ENCODE measurements around the gene MPHOSPH9. TPM values are rescaled to one million over a fixed set of nuclear protein-coding genes. Genes with fewer than 3 reads are reported as not detected.

Gene MPHOSPH9
- total RNA-seq, 1 donor from 2014 or later, result 21.8 TPM

DNA sequence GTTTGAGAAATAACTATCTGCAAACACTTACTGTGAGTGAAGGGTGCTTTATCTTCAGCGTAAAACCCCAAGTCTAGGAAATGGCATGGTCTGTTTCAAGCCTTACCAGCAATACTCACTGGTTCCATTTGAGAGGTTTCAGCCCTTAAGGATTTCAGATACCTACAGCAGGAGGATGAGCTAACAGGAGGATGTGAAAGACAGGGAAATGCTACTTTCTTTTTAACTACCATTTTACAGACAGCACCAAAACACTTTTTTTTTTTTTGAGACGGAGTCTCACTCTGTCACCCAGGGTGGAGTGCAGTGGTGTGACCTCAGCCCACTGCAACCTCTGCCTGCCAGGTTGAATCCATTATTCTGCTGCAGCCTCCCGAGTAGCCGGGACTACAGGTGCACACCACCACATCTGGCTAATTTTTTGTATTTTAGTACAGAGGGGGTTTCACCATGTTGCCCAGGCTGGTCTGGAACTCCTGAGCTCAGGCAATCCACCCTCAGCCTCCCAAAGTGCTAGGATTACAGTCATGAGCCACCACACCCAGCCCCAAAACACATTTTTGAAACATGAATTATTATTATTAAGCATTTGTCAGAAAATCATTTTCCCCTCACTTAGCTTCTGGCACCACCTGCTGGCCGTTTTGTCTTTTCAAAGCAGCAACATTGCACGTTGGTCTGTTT is 4.8 kb upstream of the MPHOSPH9 start:
- Histone ChIP-seq H3K27me3 (ENCODE audit: low read depth) (no peaks in the 10 kb centered on the region), H3K4me1 (peaks cover 47% of the 10 kb centered on the region), H3K36me3 (peaks cover 12% of the 10 kb centered on the region), H3K27ac (peak overlapping the region; percentile 56), H3K4me3 (no peak overlapping the region), H3K9me3 (no peaks in the 10 kb centered on the region)
- DNase-seq, result peak; percentile 68
- peak in 1 of 2 donors; percentile 39 for ATAC-seq
- TF ChIP-seq, protein P1, sequence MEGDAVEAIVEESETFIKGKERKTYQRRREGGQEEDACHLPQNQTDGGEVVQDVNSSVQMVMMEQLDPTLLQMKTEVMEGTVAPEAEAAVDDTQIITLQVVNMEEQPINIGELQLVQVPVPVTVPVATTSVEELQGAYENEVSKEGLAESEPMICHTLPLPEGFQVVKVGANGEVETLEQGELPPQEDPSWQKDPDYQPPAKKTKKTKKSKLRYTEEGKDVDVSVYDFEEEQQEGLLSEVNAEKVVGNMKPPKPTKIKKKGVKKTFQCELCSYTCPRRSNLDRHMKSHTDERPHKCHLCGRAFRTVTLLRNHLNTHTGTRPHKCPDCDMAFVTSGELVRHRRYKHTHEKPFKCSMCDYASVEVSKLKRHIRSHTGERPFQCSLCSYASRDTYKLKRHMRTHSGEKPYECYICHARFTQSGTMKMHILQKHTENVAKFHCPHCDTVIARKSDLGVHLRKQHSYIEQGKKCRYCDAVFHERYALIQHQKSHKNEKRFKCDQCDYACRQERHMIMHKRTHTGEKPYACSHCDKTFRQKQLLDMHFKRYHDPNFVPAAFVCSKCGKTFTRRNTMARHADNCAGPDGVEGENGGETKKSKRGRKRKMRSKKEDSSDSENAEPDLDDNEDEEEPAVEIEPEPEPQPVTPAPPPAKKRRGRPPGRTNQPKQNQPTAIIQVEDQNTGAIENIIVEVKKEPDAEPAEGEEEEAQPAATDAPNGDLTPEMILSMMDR (IDR thresholded peaks at IDR 0.05), result peak; percentile 76
- intact Hi-C loops (cut with DNase I), result no loop called here

DNA sequence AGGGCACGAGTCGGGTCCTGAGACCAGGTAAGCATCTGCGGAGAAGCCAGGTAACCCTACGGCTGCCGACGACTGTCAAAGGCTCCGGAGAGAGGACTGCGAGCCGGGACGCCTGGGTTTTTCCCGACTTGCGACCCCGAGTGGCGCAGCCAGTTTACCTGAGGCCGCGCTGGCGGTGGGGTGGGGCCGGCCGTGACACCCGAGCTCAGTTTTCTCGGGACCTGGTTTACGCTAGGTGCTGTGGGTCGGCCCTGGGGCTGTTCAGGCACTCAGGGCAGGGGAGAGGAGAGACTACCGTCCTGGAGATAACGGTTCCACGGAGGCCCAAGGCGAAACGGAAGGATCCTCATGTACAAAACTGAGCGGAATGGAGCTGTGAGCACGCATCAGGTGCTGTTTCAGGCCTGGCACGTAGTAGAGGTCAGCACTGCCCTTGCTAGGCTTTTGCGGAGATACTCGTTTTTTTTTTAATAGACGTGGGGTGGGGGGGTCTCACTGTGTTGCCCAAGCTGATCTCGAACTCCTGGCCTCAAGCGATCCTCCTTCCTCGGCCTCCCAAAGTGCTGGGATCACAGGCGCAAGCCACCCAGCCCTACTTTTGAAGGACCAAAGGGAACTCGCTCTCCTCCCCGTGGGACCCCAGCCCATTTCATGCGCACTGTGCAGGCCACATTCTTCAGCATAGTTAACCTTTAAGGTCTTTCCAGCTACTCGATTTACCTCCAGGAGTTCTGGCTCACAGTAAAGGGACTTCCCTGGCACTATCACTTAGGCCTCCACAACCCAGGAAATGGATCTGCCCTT is 766 bp upstream of the MPHOSPH9 start:
- TF ChIP-seq, protein P1 (IDR thresholded peaks at IDR 0.05), result no peak
- DNase-seq (no peak), ATAC-seq (peak; percentile 35 to 45)
- Histone ChIP-seq H3K9me3 (no peaks in the 10 kb centered on the region), H3K27me3 (ENCODE audit: low read depth) (no peaks in the 10 kb centered on the region), H3K36me3 (peaks cover 5% of the 10 kb centered on the region), H3K27ac (peak overlapping the region; percentile 90), H3K4me3 (peak overlapping the region; percentile 93), H3K4me1 (peaks cover 49% of the 10 kb centered on the region)
- intact Hi-C loops (cut with DNase I), result no loop called here

DNA sequence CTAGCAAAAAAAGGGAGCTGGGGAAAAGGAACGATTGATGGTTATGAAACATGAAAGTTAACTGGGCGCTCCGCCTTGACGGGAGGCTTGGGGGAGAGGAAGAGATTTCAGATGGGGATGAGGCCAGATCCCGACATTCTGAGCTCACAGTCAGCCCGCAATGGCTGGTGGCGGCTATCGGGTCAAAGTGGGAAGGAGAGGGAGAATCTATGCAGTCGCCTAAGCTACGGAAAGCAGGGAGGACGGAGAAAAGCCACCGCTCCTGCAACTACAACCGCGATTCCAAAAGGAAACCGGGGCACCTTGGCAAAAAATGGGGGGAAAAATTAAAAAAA is 502 bp downstream of the MPHOSPH9 start:
- Histone ChIP-seq H3K27ac (peak overlapping the region; percentile 90), H3K27me3 (ENCODE audit: low read depth) (no peaks in the 10 kb centered on the region), H3K36me3 (peaks cover 5% of the 10 kb centered on the region), H3K4me3 (peak overlapping the region; percentile 93), H3K9me3 (no peaks in the 10 kb centered on the region), H3K4me1 (peaks cover 44% of the 10 kb centered on the region)
- ATAC-seq (peak; percentile 1 to 20), DNase-seq (no peak)
- TF ChIP-seq, protein P1 (IDR thresholded peaks at IDR 0.05), result no peak
- intact Hi-C loops (cut with DNase I), result no loop called here

DNA sequence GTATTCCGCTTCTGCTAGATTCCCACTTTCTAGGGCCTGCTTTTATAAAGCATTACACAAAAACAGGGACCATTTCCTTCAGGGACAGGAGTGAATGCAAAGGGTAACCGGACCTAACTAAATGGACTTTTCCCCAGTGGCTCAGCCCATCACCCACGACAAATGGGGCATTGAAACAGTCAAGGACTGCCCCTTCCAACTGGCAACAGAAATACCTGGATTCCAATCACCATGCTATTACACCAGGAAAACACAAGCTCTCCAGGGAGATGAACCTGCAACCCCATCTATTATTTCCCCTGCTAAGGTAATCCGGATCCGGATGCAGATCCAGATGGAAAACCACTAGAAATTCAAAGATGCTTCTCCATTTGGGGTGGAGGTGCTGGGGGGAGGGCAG is 1.0 kb downstream of the MPHOSPH9 start:
- no peak for ATAC-seq

DNA sequence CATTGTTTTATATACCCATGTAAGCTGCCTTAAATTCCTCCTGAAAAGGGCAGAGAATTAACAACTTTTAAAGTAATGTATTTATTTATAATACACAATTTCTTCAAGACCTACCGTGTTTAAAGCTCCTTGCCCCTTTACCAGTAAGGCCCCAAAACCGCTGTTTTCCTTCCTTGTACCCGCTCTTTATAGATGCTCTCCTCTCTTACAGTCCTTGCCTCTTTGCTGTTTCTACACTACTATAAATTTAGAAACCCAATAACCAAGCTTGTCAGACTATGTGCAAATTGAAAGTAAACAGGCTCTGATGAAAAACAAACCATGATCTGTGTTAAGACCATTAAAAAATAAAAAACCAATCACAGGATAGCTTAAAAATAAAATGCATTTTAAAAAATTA is 3.9 kb downstream of the MPHOSPH9 start:
- H3K9me3 ChIP-seq, result no peaks in the 10 kb centered on the region
- peaks cover 5% of the 10 kb centered on the region for H3K36me3 ChIP-seq
- DNase-seq, result no peak
- peaks cover 21% of the 10 kb centered on the region for H3K4me1 ChIP-seq
- H3K27me3 ChIP-seq (ENCODE audit: low read depth), result no peaks in the 10 kb centered on the region
- intact Hi-C loops (cut with DNase I), result no loop called here
- no peak overlapping the region for H3K4me3 ChIP-seq
- H3K27ac ChIP-seq, result no peak overlapping the region
- no peak for ATAC-seq
- TF ChIP-seq, protein P1 (IDR thresholded peaks at IDR 0.05), result no peak

More for the DNA sequence above, 1.0 kb downstream of the MPHOSPH9 start:
- intact Hi-C loops (cut with DNase I), result no loop called here
- Histone ChIP-seq H3K27ac (peak overlapping the region; percentile 90), H3K4me3 (peak overlapping the region; percentile 93), H3K9me3 (no peaks in the 10 kb centered on the region), H3K27me3 (ENCODE audit: low read depth) (no peaks in the 10 kb centered on the region), H3K36me3 (peaks cover 5% of the 10 kb centered on the region), H3K4me1 (peaks cover 44% of the 10 kb centered on the region)
- no peak for DNase-seq
- TF ChIP-seq, protein P1 (IDR thresholded peaks at IDR 0.05), result no peak
